ENCODE results near the gene GPC5. TPM values are rescaled to one million over a fixed set of nuclear protein-coding genes. Genes with fewer than 3 reads are reported as not detected.

The GPC5 gene
- total and polyA plus RNA-seq, 2 of the 8 experiments (the other 6 are each of a cell fraction or from before 2014, with no cell fraction given), result 0.20 to 0.39 TPM

- TF ChIP-seq CHD7 (IDR thresholded peaks at IDR 0.05; ENCODE audit: insufficient replicate concordance, low read length) (no peak), TEAD4 (IDR thresholded peaks at IDR 0.05; ENCODE audit: low read depth, low read length) (no peak)
These were observed 8.2 kb downstream of the GPC5 start (continued) for GRCh38 chr13:91406619-91407018.

Measured in H1 (cell line).